WTC11 (cell line): ENCODE results near the gene GPR161. TPM values are rescaled to one million over a fixed set of nuclear protein-coding genes. Genes with fewer than 3 reads are reported as not detected.

Experiments used
- ATAC-seq: fragments of 200-7000 bp; cut with Tn5 transposase; 2 replicates; pipeline ENCODE4 v1.10.0; 2021; ENCODE audit warnings: mild to moderate bottlenecking, moderate library complexity
- CTCF ChIA-PET: fragments of 300-600 bp; sonication (Branson Sonifier 250); formaldehyde crosslinking; loops from one replicate; lab custom pipeline; 2021; ENCODE audit warnings: antibody characterized with exemption; lab: Charles Lee
- POLR2A ChIA-PET: fragments of 350-600 bp; sonication (Branson Sonifier 250); formaldehyde crosslinking; loops from one replicate; lab custom pipeline; 2021; ENCODE audit warnings: antibody characterized with exemption; lab: Charles Lee
- DNase-seq: peaks from one replicate; pipeline ENCODE4 v3.0.0; 2021; ENCODE audit warnings: low spot score
- H3K27ac Mint-ChIP-seq: 2 replicates; pipeline ENCODE4 v1.8.0; 2021; ENCODE audit warnings: mixed read lengths
- H3K27me3 Mint-ChIP-seq: 2 replicates; pipeline ENCODE4 v1.8.0; 2021; ENCODE audit warnings: low read depth, mild to moderate bottlenecking, moderate library complexity, mixed read lengths
- H3K36me3 Mint-ChIP-seq: 2 replicates; pipeline ENCODE4 v1.8.0; 2021; ENCODE audit warnings: mixed read lengths
- H3K4me1 Mint-ChIP-seq: 2 replicates; pipeline ENCODE4 v1.8.0; 2022; ENCODE audit warnings: mixed read lengths
- H3K4me3 Mint-ChIP-seq: 2 replicates; pipeline ENCODE4 v1.8.0; 2021; ENCODE audit warnings: mild to moderate bottlenecking, moderate library complexity, mixed read lengths
- H3K9me3 Mint-ChIP-seq: 2 replicates; pipeline ENCODE4 v1.8.0; 2021; ENCODE audit warnings: mixed read lengths
- ARID4B ChIP-seq: sonication (generic); formaldehyde crosslinking; IDR thresholded peaks from 2 replicates; pipeline ENCODE4 v1.8.0; 2023; ENCODE audit warnings: missing genetic modification reagents, mild to moderate bottlenecking, borderline replicate concordance
- ATF1 ChIP-seq: sonication (generic); formaldehyde crosslinking; IDR thresholded peaks from 2 replicates; pipeline ENCODE4 v1.8.1; 2023; ENCODE audit warnings: mild to moderate bottlenecking, moderate library complexity, missing genetic modification reagents
- ATF3 ChIP-seq: sonication (generic); formaldehyde crosslinking; conservative IDR thresholded peaks from 2 replicates; pipeline ENCODE4 v1.8.1; 2022; ENCODE audit warnings: mild to moderate bottlenecking, missing genetic modification reagents
- CREB1 ChIP-seq: sonication (generic); formaldehyde crosslinking; IDR thresholded peaks from 2 replicates; pipeline ENCODE4 v1.8.0; 2023; ENCODE audit warnings: mild to moderate bottlenecking, missing genetic modification reagents
- ELF4 ChIP-seq: sonication (generic); formaldehyde crosslinking; IDR thresholded peaks from 2 replicates; pipeline ENCODE4 v1.8.1; 2022; ENCODE audit warnings: low read depth, mild to moderate bottlenecking, moderate library complexity, missing genetic modification reagents
- ETV6 ChIP-seq: sonication (generic); formaldehyde crosslinking; IDR thresholded peaks from 2 replicates; pipeline ENCODE4 v1.8.1; 2022; ENCODE audit warnings: mild to moderate bottlenecking, missing genetic modification reagents
- IRF2 ChIP-seq: sonication (generic); formaldehyde crosslinking; IDR thresholded peaks from 2 replicates; pipeline ENCODE4 v1.8.0; 2022; ENCODE audit warnings: low read depth, missing genetic modification reagents, borderline replicate concordance
- NFATC4 ChIP-seq: fragments of 250-450 bp; sonication (Bioruptor Pico); IDR thresholded peaks from 2 replicates; pipeline ENCODE4 v1.9.0; 2021; ENCODE audit warnings: mild to moderate bottlenecking
- NFYB ChIP-seq: sonication (generic); formaldehyde crosslinking; conservative IDR thresholded peaks from 2 replicates; pipeline ENCODE4 v1.8.0; 2022; ENCODE audit warnings: low read depth, missing genetic modification reagents
- NR1H2 ChIP-seq: sonication (generic); formaldehyde crosslinking; IDR thresholded peaks from 2 replicates; pipeline ENCODE4 v1.9.0; 2021; ENCODE audit warnings: mild to moderate bottlenecking, moderate library complexity, missing genetic modification reagents
- NR3C1 ChIP-seq: sonication (generic); formaldehyde crosslinking; conservative IDR thresholded peaks from 2 replicates; pipeline ENCODE4 v1.8.1; 2023; ENCODE audit warnings: low read depth, mild to moderate bottlenecking, missing genetic modification reagents
- SP1 ChIP-seq: sonication (generic); formaldehyde crosslinking; conservative IDR thresholded peaks from 2 replicates; pipeline ENCODE4 v1.8.1; 2022; ENCODE audit warnings: missing genetic modification reagents
- TEAD1 ChIP-seq: sonication (generic); formaldehyde crosslinking; IDR thresholded peaks from 2 replicates; pipeline ENCODE4 v1.8.0; 2022; ENCODE audit warnings: mild to moderate bottlenecking, missing genetic modification reagents
- TP53 ChIP-seq: sonication (generic); formaldehyde crosslinking; IDR thresholded peaks from 2 replicates; pipeline ENCODE4 v1.8.1; 2023; ENCODE audit warnings: mild to moderate bottlenecking, missing genetic modification reagents
- ZBTB21 ChIP-seq: sonication (generic); formaldehyde crosslinking; IDR thresholded peaks from 2 replicates; pipeline ENCODE4 v1.8.1; 2023; ENCODE audit warnings: mild to moderate bottlenecking, missing genetic modification reagents, borderline replicate concordance
- ZBTB43 ChIP-seq: sonication (generic); formaldehyde crosslinking; IDR thresholded peaks from 2 replicates; pipeline ENCODE4 v1.8.1; 2023; ENCODE audit warnings: mild to moderate bottlenecking, missing genetic modification reagents
- ZNF396 ChIP-seq: fragments of 250-450 bp; sonication (Bioruptor Pico); IDR thresholded peaks from 2 replicates; pipeline ENCODE4 v1.8.0; 2021; ENCODE audit warnings: mild to moderate bottlenecking, moderate library complexity, borderline replicate concordance
- ZNF425 ChIP-seq: fragments of 250-450 bp; sonication (Bioruptor Pico); conservative IDR thresholded peaks from 2 replicates; pipeline ENCODE4 v1.9.0; 2021; ENCODE audit warnings: mild to moderate bottlenecking
- ZNF671 ChIP-seq: fragments of 250-450 bp; sonication (Bioruptor Pico); IDR thresholded peaks from 2 replicates; pipeline ENCODE4 v1.8.0; 2021; ENCODE audit warnings: mild to moderate bottlenecking
- total RNA-seq: library from RNA; stranded (reverse); gene quantifications from 3 replicates; pipeline ENCODE4 v1.2.3, GENCODE V29; 2021

The GPR161 gene
- total RNA-seq, 1 experiment from 2014 or later, result 11.6 TPM

- TF ChIP-seq TEAD1 (CRISPR knock-in tag), result no peak
- TF ChIP-seq, all 79 proteins: peak for 0
Measured at GRCh38 chr1:168163670-168164069, 26.9 kb upstream of the GPR161 start (continued).

GRCh38 chr1:168161459-168161858 lies 24.7 kb upstream of the GPR161 start:
- H3K27me3 Mint-ChIP-seq, result peaks cover 5% of the 10 kb centered on the region; the same call in 1 of the 2 replicates
- peaks cover 7% of the 10 kb centered on the region for H3K36me3 Mint-ChIP-seq
- H3K9me3 Mint-ChIP-seq, result peaks cover 37% of the 10 kb centered on the region
- no peak for TF ChIP-seq CREB1
- no peak for TF ChIP-seq IRF2
- H3K27ac Mint-ChIP-seq, result no peak overlapping the region
- DNase-seq (no peak), ATAC-seq (no peak)
- no peaks in the 10 kb centered on the region for H3K4me1 Mint-ChIP-seq
- ChIA-PET CTCF (interaction anchor here (0.7 kb wide), 1 partner anchor 79 kb away, joined by 3 read pairs; no protein-coding TSS in a partner anchor), POLR2A (no interaction called here)
- H3K4me3 Mint-ChIP-seq, result no peak overlapping the region

GRCh38 chr1:168159979-168160378 lies 23.2 kb upstream of the GPR161 start:
- ChIA-PET CTCF (no interaction called here), POLR2A (no interaction called here)
- DNase-seq (no peak), ATAC-seq (no peak)
- Mint-ChIP-seq H3K27ac (no peak overlapping the region), H3K27me3 (peaks cover 5% of the 10 kb centered on the region; the same call in 1 of the 2 replicates), H3K4me1 (no peaks in the 10 kb centered on the region), H3K36me3 (peaks cover 7% of the 10 kb centered on the region), H3K9me3 (peaks cover 37% of the 10 kb centered on the region), H3K4me3 (no peak overlapping the region)
- no peak for TF ChIP-seq ZBTB43 (CRISPR knock-in tag)
- no peak for TF ChIP-seq ARID4B (CRISPR knock-in tag)
- TF ChIP-seq ZNF396, result no peak
- TF ChIP-seq NR3C1 (CRISPR knock-in tag), result no peak
- no peak for TF ChIP-seq ATF3 (CRISPR knock-in tag)
- no peak for TF ChIP-seq NFATC4 (CRISPR knock-in tag)
- TF ChIP-seq ZBTB21 (CRISPR knock-in tag), result no peak

- no peaks in the 10 kb centered on the region for H3K4me1 Mint-ChIP-seq
- CTCF ChIA-PET, result no interaction called here
- TF ChIP-seq ELF4 (CRISPR knock-in tag), result no peak
- TF ChIP-seq, all 79 proteins: peak for 0
- Mint-ChIP-seq H3K36me3 (peaks cover 7% of the 10 kb centered on the region), H3K27ac (no peak overlapping the region), H3K27me3 (peaks cover 5% of the 10 kb centered on the region; the same call in 1 of the 2 replicates), H3K9me3 (peaks cover 37% of the 10 kb centered on the region), H3K4me3 (no peak overlapping the region)
- POLR2A ChIA-PET, result no interaction called here
- DNase-seq (no peak), ATAC-seq (no peak)
Measured at GRCh38 chr1:168159251-168159650, 22.5 kb upstream of the GPR161 start.

- Mint-ChIP-seq H3K36me3 (peaks cover 7% of the 10 kb centered on the region), H3K9me3 (peaks cover 37% of the 10 kb centered on the region), H3K4me1 (no peaks in the 10 kb centered on the region), H3K4me3 (no peak overlapping the region), H3K27me3 (peaks cover 5% of the 10 kb centered on the region; the same call in 1 of the 2 replicates), H3K27ac (no peak overlapping the region)
- ATAC-seq (no peak), DNase-seq (no peak)
- ChIA-PET CTCF (no interaction called here), POLR2A (no interaction called here)
- TF ChIP-seq ZNF671 (CRISPR knock-in tag) (no peak), ETV6 (CRISPR knock-in tag) (no peak), NFYB (no peak), TP53 (no peak), ZNF425 (CRISPR knock-in tag) (no peak), NR1H2 (CRISPR knock-in tag) (no peak), SP1 (CRISPR knock-in tag) (no peak), ATF1 (CRISPR knock-in tag) (no peak)
Measured at GRCh38 chr1:168157638-168158037, 20.9 kb upstream of the GPR161 start.
